GM19099 (cell line): ENCODE results near the gene HRK.

ENCODE experiments used
- POLR2A ChIP-seq: IDR thresholded peaks from 3 replicates; pipeline ENCODE4 v1.6.1; 2011; ENCODE audit warnings: low read depth; ENCODE audit not compliant: insufficient read length; ENCODE audit errors: extremely low read depth

The HRK gene

GRCh38 chr12:116915326-116915725 is 34.1 kb upstream of the HRK start:
- TF ChIP-seq POLR2A, result no peak

- TF ChIP-seq POLR2A, result peak; percentile 73
Measured at GRCh38 chr12:116910645-116911451, 29.6 kb upstream of the HRK start, which contains the start of gene FBXW8. Gene FBXW8, plus strand, starts transcription at chr12:116910950. Its CDS starts 88 bp downstream, at chr12:116911038.

GRCh38 chr12:116910280-116910644 is 29.0 kb upstream of the HRK start:
- TF ChIP-seq POLR2A, result no peak

DNA sequence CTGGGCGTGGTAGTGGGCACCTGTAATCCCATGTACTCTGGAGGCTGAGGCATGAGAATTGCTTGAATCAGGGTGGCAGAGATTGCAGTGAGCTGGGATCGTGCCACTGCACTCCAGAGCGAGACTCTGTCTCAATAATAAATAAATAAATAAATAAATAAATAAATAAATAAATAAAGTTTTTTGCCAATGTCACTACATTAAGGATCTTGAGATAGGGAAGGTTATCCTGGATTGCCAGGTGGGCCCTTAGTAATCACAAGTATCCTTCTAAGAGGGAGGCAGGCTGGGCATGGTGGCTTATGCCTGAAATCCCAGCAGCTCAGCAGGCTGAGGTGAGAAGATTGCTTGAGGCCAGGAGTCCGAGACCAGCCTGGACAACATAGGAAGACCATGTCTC is 25.0 kb upstream of the HRK start:
- TF ChIP-seq POLR2A, result no peak

DNA sequence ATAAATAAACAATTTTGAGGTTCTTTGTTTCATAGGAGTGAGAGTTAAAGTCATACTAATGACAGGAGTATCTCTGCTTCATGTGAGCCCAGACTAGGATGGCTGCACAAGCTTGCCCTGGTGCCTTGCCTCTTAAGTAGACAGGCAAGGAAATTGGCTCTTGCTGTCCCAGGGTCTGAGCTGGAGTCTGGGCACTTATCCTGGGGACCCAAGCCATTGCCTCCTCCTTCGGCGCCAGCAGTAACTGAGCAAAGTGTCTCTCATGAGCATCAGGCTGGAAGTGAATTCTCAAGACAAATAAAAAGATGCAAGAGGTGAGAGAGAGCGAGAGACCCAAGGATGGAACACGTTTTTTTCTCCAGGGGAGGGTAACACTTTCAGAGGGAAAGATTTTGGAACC is 22.6 kb upstream of the HRK start:
- TF ChIP-seq POLR2A, result no peak

DNA sequence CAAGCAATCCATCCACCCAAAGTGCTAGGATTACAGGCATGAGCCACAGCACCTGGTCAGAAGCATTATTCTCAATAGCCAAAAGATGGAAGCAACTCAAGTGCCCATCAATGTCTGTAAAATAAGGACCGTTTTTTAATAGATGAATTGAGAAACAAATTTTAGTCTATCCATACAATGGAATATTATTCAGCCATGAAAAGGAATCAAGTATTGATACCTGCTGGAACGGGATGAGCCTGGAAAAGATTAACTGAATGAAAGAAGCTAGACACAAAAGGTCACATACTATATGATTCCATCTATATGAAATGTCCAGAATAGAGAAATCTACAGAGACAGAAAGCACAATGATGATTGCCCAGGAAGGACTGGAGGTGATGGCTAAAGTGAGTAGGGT is 20.4 kb upstream of the HRK start:
- no peak for TF ChIP-seq POLR2A

DNA sequence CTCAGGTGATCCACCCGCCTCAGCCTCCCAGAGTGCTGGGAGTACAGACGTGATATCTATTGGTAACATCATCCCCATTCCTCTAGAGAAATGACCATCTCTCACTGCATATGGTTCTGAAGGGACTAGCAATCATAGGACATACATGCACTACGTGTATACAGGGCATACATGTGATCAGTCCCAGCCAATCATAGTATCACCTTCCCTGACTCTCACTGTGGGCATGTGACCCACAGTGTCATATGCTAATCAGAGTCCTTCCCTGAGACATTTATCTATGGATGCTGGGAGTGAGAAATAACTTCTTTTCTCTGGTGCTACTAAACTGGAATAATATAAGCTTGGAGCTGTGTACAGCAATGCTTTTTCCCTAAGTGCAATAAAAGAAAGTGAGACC is 17.4 kb upstream of the HRK start:
- no peak for TF ChIP-seq POLR2A

- no peak for TF ChIP-seq POLR2A
Measured at GRCh38 chr12:116897476-116897875, 16.2 kb upstream of the HRK start.

GRCh38 chr12:116896411-116896924 is 15.2 kb upstream of the HRK start:
- no peak for TF ChIP-seq POLR2A

DNA sequence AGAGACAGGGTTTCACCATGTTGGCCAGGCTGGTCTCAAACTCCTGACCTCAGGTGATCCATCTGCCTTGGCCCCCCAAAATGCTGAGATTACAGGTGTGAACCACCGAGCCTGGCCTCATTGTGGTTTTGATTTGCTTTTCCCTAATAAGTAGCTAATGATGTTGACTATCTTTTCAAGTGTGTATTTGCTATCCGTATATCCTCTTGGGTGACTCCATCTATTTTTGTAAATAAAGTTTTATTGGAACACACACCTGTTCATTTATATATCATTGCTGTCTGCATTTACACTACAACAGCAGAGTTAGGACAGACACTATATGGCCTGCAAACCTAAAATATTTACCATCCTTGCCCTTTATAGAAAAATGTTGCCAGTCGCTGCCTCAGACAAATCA is 13.7 kb upstream of the HRK start:
- TF ChIP-seq POLR2A, result no peak

DNA sequence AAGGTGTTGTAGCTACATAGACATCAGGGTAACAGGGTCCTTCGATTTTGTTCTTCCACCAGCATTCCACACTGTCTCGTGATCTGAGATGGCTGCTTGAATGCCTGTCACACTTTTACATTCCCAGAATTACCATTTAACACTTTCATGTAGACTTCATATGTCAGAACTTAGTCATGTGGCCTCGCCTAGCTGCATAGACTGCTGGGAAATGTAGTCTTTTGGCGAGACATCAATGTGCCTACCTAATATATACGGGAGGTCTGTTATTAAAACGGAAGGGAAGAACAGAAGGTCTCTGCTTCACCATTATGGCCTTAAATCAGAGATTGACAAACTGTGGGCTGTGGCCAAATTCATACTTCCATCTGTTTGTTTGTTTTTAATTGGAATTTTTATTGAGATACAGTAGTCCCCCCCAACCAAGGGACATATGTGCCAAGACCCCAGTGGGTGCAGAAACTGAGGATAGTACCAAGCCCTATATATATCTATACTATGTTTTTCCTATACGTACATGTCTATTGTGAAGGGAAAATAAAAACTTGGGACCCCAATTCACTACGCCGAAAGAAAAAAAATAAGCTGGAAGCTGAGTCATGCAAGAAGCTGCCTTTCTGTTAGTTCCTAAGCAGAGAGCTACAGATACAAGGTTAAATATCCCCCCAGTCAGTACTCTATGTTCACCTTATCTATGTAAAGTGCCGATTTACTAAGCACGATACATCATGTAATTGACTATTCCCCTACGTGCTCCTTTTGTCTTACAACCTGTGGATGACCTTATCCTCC is 11.3 kb upstream of the HRK start:
- TF ChIP-seq POLR2A, result no peak

DNA sequence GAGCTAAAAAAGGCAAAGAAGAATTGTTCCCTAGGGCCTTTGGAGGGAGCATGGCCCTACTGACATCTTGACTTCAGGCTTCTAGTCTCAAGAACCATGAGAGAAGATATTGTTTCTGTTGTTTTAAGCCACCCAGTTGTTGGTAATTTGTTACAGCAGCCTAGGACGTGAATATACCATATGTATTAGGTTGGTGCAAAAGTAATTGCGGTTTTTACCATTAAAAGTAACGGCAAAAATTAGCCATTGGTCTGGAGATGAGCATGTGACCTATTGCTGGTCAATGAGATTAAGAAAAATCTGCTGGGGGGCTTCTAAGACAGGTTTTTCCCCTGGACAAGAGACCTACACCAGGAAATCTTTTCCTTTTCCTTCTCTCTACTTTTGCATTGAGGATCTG is 9.8 kb upstream of the HRK start:
- no peak for TF ChIP-seq POLR2A

DNA sequence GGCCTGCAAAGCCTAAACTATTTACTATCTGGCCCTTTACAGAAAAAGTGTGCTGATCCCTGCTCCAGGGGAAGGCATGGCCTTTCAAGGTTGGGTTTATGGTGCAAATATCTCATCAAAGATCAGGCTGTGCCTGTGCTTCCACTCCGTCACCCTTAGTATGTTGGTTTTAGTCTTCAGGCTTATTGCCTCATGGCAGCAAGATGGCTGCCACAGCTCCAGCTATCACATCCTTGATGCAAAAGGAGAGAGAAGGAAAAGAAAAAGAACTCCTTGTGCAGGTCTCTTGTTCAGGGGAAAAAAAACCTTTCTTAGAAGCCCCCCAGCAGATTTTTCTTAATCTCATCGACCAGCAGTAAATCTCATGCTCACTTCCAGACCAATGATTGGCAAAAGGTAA is 9.1 kb upstream of the HRK start:
- TF ChIP-seq POLR2A, result no peak

GRCh38 chr12:116887897-116888296 is 6.7 kb upstream of the HRK start:
- TF ChIP-seq POLR2A, result no peak

- no peak for TF ChIP-seq POLR2A
Measured at GRCh38 chr12:116887244-116887643, 6.0 kb upstream of the HRK start.

DNA sequence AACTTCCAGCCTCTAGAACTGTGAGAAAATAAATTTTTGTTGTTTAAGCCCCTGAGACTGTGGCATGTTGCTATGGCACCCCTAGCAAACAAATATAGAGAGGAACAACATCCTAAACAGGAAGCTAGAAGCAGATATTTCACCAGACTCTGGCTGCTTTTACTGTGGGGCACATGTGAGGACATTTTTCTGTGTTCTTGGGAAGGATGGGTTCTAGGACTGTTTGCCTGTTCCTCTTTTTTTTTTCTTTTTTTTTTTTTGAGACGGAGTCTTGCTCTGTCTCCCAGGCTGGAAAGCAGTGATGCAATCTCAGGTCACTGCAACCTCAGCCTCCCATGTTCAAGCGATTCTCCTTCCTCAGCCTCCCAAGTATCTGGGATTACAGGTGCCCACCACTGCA is 4.2 kb upstream of the HRK start:
- TF ChIP-seq POLR2A, result no peak
